Thyroid gland (tissue), 4 donors: ENCODE data around the gene TNS3. TPM values are rescaled to one million over a fixed set of nuclear protein-coding genes. Genes with fewer than 3 reads are reported as not detected.
A peak's percentile ranks its signal among the peaks of the same experiment; 100 is the strongest.

ENCODE experiments used
- DNase-seq, 2 donors: peaks; one replicate each; pipeline ENCODE4 v3.0.0-alpha.2; 2019
- H3K27ac ChIP-seq, 3 donors: fragments of 200-600 bp; sonication (generic); 1 replicate in 2 of 3; 2 replicates in 1 of 3; pipeline ENCODE4 v1.5.1; 2016 to 2019; ENCODE audit warnings: mild to moderate bottlenecking in 1 of 3, moderate library complexity in 1 of 3
- H3K27me3 ChIP-seq: fragments of 200-600 bp; sonication (generic); one replicate; pipeline ENCODE4 v1.5.1; 2019
- H3K36me3 ChIP-seq, 2 donors: fragments of 200-600 bp; sonication (generic); one replicate each; pipeline ENCODE4 v1.5.1; 2016 to 2019
- H3K4me1 ChIP-seq, 2 donors: fragments of 200-600 bp; sonication (generic); one replicate each; pipeline ENCODE4 v1.5.1; 2017 to 2019
- H3K4me3 ChIP-seq, 3 donors: fragments of 200-600 bp; sonication (generic); replicated peaks in 1 of 3; 1 replicate in 2 of 3; 2 replicates in 1 of 3; pipeline ENCODE4 v1.5.1; 2016; ENCODE audit warnings: mild to moderate bottlenecking in 1 of 3
- H3K9me3 ChIP-seq: fragments of 200-600 bp; sonication (generic); one replicate; pipeline ENCODE4 v1.5.1; 2017
- CTCF ChIP-seq, 6 experiments: fragments of 200-600 bp in 3 of 6; fragments of 450-650 bp in 3 of 6; sonication (generic) in 3 of 6; IDR thresholded peaks; one replicate each; pipeline ENCODE4 v1.5.1; 2016 to 2019; ENCODE audit warnings: antibody characterized with exemption in 6 of 6, mild to moderate bottlenecking in 2 of 6, inconsistent platforms in 1 of 6, moderate library complexity in 1 of 6
- POLR2A ChIP-seq, 2 donors: fragments of 450-650 bp; IDR thresholded peaks; one replicate each; pipeline ENCODE4 v1.6.1; 2017; ENCODE audit warnings: antibody characterized with exemption in 2 of 2, mild to moderate bottlenecking in 2 of 2, moderate library complexity in 1 of 2
- WGBS, 2 donors: methylation state at CpG; one replicate each; pipeline ENCODE4 v1.1.5; 2017; 5-methylcytosine and 5-hydroxymethylcytosine counted together
- intact Hi-C: fragments of 100-400 bp; cut with DNase I; formaldehyde crosslinking; loops from one replicate; pipeline ENCODE4 v1.15.1; 2023
- total RNA-seq, 4 donors: library from RNA; depleted of rRNA; stranded (reverse); fragments of >200 nt; gene quantifications; one replicate each; pipeline ENCODE4 v1.2.3, GENCODE V29; 2016

The TNS3 gene
- total RNA-seq, 4 donors from 2014 or later, result 65.8 to 93.0 (median 80.7) TPM

DNA sequence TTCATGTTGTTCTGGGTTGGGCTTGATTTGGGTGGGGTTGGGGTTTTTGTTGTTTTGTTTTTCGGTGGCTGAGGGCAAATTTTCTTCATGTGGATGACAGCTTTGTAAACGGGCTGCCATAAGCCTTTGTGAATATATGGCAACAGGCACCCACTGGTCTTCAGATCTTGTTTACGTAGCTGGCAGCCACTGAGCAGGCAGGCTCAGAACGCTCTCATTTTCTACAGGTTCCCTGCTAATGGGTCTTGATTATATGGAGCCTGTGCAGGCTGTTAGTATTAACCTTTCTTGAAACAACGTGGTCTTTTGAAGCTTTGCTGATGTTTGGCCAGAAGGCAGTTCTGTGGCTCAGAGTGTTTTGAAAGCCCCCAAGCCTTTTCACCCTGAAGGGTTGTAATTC is 199.7 kb downstream of the TNS3 start:
- intact Hi-C loops, result no loop called here
- Histone ChIP-seq H3K4me3 (no peak overlapping the region), H3K27ac (peak overlapping the region in 1 of 3 donors; percentile 90), H3K36me3 (no peaks in the 10 kb centered on the region), H3K27me3 (no peaks in the 10 kb centered on the region), H3K4me1 (peaks cover 44 to 70% of the 10 kb centered on the region in 2 donors), H3K9me3 (no peaks in the 10 kb centered on the region)
- DNase-seq, result no peak
- WGBS, 2 donors, result 82 to 84% methylated on average over 5 of the region's 5 CpGs
- no peak for TF ChIP-seq CTCF (IDR thresholded peaks at IDR 0.05)
- TF ChIP-seq POLR2A (IDR thresholded peaks at IDR 0.05), result no peak

DNA sequence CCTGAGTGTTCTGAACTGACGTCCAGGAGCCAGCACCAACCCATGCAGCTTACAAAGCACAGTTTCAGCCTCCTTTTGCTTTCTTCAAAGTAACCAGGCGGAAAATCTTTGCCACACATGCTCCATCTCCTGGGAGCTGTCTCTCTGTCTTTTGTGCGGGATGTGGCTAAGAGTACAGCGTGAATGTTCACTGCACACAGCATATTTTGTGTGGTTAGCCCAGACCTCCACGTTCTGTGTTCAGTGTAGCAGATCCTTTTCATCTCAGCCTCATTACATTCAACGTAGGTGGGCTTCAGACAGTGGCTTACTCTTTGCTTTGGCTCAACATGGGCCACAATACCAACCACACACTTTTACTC is 200.8 kb downstream of the TNS3 start:
- WGBS, 2 donors, result 43 to 45% methylated on average over 5 to 6 of the region's 6 CpGs
- H3K4me3 ChIP-seq, result no peak overlapping the region
- no peaks in the 10 kb centered on the region for H3K9me3 ChIP-seq
- no peaks in the 10 kb centered on the region for H3K36me3 ChIP-seq
- peak overlapping the region; percentile 85 to 94 (median 90) for H3K27ac ChIP-seq
- no peaks in the 10 kb centered on the region for H3K27me3 ChIP-seq
- peaks cover 44 to 72% of the 10 kb centered on the region in 2 donors for H3K4me1 ChIP-seq
- TF ChIP-seq CTCF (IDR thresholded peaks at IDR 0.05) (no peak), POLR2A (IDR thresholded peaks at IDR 0.05) (no peak)
- intact Hi-C loops, result no loop called here
- DNase-seq, result peak; percentile 28 to 34

GRCh38 chr7:47380325-47381133 is 201.4 kb downstream of the TNS3 start:
- 31 to 32% methylated on average over 14 to 15 of the region's 15 CpGs for WGBS, 2 donors
- TF ChIP-seq CTCF (IDR thresholded peaks at IDR 0.05) (no peak), POLR2A (IDR thresholded peaks at IDR 0.05) (peak in 1 of 2 donors; percentile 16)

DNA sequence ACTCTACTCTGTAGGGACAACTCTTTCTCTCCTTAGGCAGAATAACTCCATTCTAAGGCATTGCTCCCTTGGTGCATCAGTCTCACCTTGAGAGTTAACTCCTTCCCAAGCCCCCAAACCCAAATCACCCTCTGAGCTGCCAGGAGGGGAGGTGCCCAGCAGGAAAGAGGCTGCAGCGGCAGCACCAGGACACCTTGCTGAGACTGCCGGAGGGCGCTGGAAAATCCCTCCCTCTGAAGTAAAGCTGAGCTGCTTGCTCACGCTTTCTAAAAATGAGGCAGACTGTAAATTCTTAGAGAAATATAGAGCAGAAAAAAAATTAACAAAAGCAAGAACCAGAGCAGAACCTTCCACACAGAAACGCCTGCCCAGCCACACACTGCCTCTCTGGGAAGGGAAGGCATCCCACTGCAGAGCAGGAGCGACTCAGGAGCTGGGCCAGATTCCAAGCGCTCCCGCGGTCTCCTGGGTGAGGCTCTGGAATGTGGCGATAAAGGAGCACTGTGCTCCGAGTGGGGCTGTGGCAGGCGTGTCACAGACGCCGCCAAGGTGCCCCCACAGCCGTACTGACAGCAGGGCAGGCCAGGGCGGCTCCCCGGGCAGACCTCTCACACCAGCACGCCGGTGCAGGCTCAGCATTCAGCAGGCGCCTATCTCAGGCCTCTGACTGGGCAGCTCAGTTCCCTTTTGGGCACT is 202.1 kb downstream of the TNS3 start:
- WGBS, 2 donors, result 25 to 26% methylated on average over 15 of the region's 20 CpGs
- no peaks in the 10 kb centered on the region for H3K27me3 ChIP-seq
- peak overlapping the region; percentile 85 to 94 (median 90) for H3K27ac ChIP-seq
- H3K9me3 ChIP-seq, result no peaks in the 10 kb centered on the region
- H3K4me3 ChIP-seq, result no peak overlapping the region
- TF ChIP-seq CTCF (IDR thresholded peaks at IDR 0.05), result no peak
- peak in 1 of 2 donors; percentile 44 for TF ChIP-seq POLR2A (IDR thresholded peaks at IDR 0.05)
- intact Hi-C loops, result no loop called here
- H3K4me1 ChIP-seq, result peaks cover 47 to 73% of the 10 kb centered on the region in 2 donors
- H3K36me3 ChIP-seq, result no peaks in the 10 kb centered on the region
- DNase-seq, result peak; percentile 84 to 90

More at GRCh38 chr7:47380325-47381133, 201.4 kb downstream of the TNS3 start:
- peak overlapping the region; percentile 85 to 94 (median 90) for H3K27ac ChIP-seq
- no peak overlapping the region for H3K4me3 ChIP-seq
- H3K9me3 ChIP-seq, result no peaks in the 10 kb centered on the region
- DNase-seq, result peak; percentile 46 to 52
- no peaks in the 10 kb centered on the region for H3K27me3 ChIP-seq
- intact Hi-C loops, result no loop called here
- H3K36me3 ChIP-seq, result no peaks in the 10 kb centered on the region
- peaks cover 44 to 73% of the 10 kb centered on the region in 2 donors for H3K4me1 ChIP-seq
